ENCODE measurements around the gene COLEC12. TPM values are rescaled to one million over a fixed set of nuclear protein-coding genes. Genes with fewer than 3 reads are reported as not detected.

Gene COLEC12
- total RNA-seq, 1 donor from 2014 or later = 157 TPM

GRCh38 chr18:489244-490023 is 11.1 kb downstream of the COLEC12 start:
- H3K4me1 Mint-ChIP-seq (ENCODE audit: unreplicated experiment) = peaks cover 41% of the 10 kb centered on the region
- no peak for TF ChIP-seq CTCF (IDR thresholded peaks at IDR 0.05; ENCODE audit: unreplicated experiment)
- H3K36me3 Mint-ChIP-seq (ENCODE audit: low read depth, unreplicated experiment) = peaks cover 23% of the 10 kb centered on the region
- H3K9me3 Mint-ChIP-seq (ENCODE audit: unreplicated experiment) = no peaks in the 10 kb centered on the region
- DNase-seq (ENCODE audit: low spot score) = no peak
- no peaks in the 10 kb centered on the region for H3K27me3 Mint-ChIP-seq (ENCODE audit: unreplicated experiment)
- no peak overlapping the region for H3K27ac Mint-ChIP-seq (ENCODE audit: unreplicated experiment)
- peak overlapping the region; percentile 18 for H3K4me3 Mint-ChIP-seq (ENCODE audit: unreplicated experiment)

- no peak for TF ChIP-seq CTCF (IDR thresholded peaks at IDR 0.05; ENCODE audit: unreplicated experiment)
- Mint-ChIP-seq H3K4me3 (ENCODE audit: unreplicated experiment) (peak overlapping the region; percentile 2), H3K27ac (ENCODE audit: unreplicated experiment) (no peak overlapping the region)
Measured at GRCh38 chr18:486929-487740, 13.4 kb downstream of the COLEC12 start.

GRCh38 chr18:484749-485464 is 15.6 kb downstream of the COLEC12 start:
- Mint-ChIP-seq H3K4me1 (ENCODE audit: unreplicated experiment) (peaks cover 30% of the 10 kb centered on the region), H3K36me3 (ENCODE audit: low read depth, unreplicated experiment) (peaks cover 36% of the 10 kb centered on the region), H3K27me3 (ENCODE audit: unreplicated experiment) (no peaks in the 10 kb centered on the region), H3K9me3 (ENCODE audit: unreplicated experiment) (no peaks in the 10 kb centered on the region), H3K27ac (ENCODE audit: unreplicated experiment) (no peak overlapping the region), H3K4me3 (ENCODE audit: unreplicated experiment) (no peak overlapping the region)
- DNase-seq (ENCODE audit: low spot score) = no peak
- no peak for TF ChIP-seq CTCF (IDR thresholded peaks at IDR 0.05; ENCODE audit: unreplicated experiment)

More at GRCh38 chr18:486929-487740, 13.4 kb downstream of the COLEC12 start:
- Mint-ChIP-seq H3K9me3 (ENCODE audit: unreplicated experiment) (no peaks in the 10 kb centered on the region), H3K36me3 (ENCODE audit: low read depth, unreplicated experiment) (peaks cover 23% of the 10 kb centered on the region), H3K27me3 (ENCODE audit: unreplicated experiment) (no peaks in the 10 kb centered on the region), H3K4me1 (ENCODE audit: unreplicated experiment) (peaks cover 41% of the 10 kb centered on the region)
- DNase-seq (ENCODE audit: low spot score) = no peak

- Mint-ChIP-seq H3K9me3 (ENCODE audit: unreplicated experiment) (no peaks in the 10 kb centered on the region), H3K27ac (ENCODE audit: unreplicated experiment) (no peak overlapping the region), H3K4me1 (ENCODE audit: unreplicated experiment) (peaks cover 43% of the 10 kb centered on the region), H3K4me3 (ENCODE audit: unreplicated experiment) (no peak overlapping the region), H3K36me3 (ENCODE audit: low read depth, unreplicated experiment) (peaks cover 43% of the 10 kb centered on the region), H3K27me3 (ENCODE audit: unreplicated experiment) (peaks cover 6% of the 10 kb centered on the region)
- DNase-seq (ENCODE audit: low spot score) = no peak
- no peak for TF ChIP-seq CTCF (IDR thresholded peaks at IDR 0.05; ENCODE audit: unreplicated experiment)
Measured at GRCh38 chr18:478681-479080, 21.8 kb downstream of the COLEC12 start.

Measured in endothelial cell (in vitro differentiated cells).